GM13977 (cell line): ENCODE data around the gene INKA1.
"Not testable (repeated sequence)": the region's sequence is repeated elsewhere in the genome, so short reads cannot be mapped to it uniquely, and the experiment has no call there.

ENCODE experiments used
- DNase-seq: peaks from one replicate; pipeline ENCODE4 v3.0.0; 2012; ENCODE audit warnings: low spot score
- CTCF ChIP-seq: IDR thresholded peaks from 2 replicates; pipeline ENCODE4 v1.5.1; 2012; ENCODE audit warnings: mild to moderate bottlenecking, control low read depth; ENCODE audit not compliant: insufficient read depth; ENCODE audit errors: extremely low read depth, missing control alignments
- in situ Hi-C: fragments of 300-500 bp; cut with MboI; formaldehyde crosslinking; loops from one replicate; pipeline ENCODE4 v1.12.0; 2022; ENCODE audit warnings: low sequenced_read_pairs, low pct_unique_long_range_greater_than_20kb, mixed read lengths, inconsistent platforms; ENCODE audit not compliant: unreplicated experiment

Gene INKA1

GRCh38 chr3:49763981-49764380 is 39.1 kb upstream of the INKA1 start:
- in situ Hi-C loops, result no loop called here
- no peak for DNase-seq
- no peak for TF ChIP-seq CTCF

GRCh38 chr3:49769286-49769915 is 33.7 kb upstream of the INKA1 start:
- no peak for TF ChIP-seq CTCF
- in situ Hi-C loops, result no loop called here

GRCh38 chr3:49769926-49770325 is 33.1 kb upstream of the INKA1 start:
- in situ Hi-C loops, result no loop called here

More at GRCh38 chr3:49769286-49769915, 33.7 kb upstream of the INKA1 start:
- DNase-seq, result no peak

GRCh38 chr3:49771340-49771938 is 31.6 kb upstream of the INKA1 start:
- no peak for DNase-seq
- in situ Hi-C loops, result no loop called here
- no peak for TF ChIP-seq CTCF

More at GRCh38 chr3:49769926-49770325, 33.1 kb upstream of the INKA1 start:
- no peak for TF ChIP-seq CTCF
- no peak for DNase-seq

GRCh38 chr3:49772703-49773102 is 30.4 kb upstream of the INKA1 start:
- no peak for TF ChIP-seq CTCF
- in situ Hi-C loops, result no loop called here
- DNase-seq, result no peak

- TF ChIP-seq CTCF, result no peak
- DNase-seq, result no peak
- in situ Hi-C loops, result no loop called here
Measured at GRCh38 chr3:49775538-49775937, 27.5 kb upstream of the INKA1 start.

- in situ Hi-C loops, result not testable (repeated sequence)
Measured at GRCh38 chr3:49776101-49776500, 27.0 kb upstream of the INKA1 start.

More at GRCh38 chr3:49776101-49776500, 27.0 kb upstream of the INKA1 start:
- DNase-seq, result not testable (repeated sequence)
